Measurements from ENCODE around the gene CTSK.

DNA sequence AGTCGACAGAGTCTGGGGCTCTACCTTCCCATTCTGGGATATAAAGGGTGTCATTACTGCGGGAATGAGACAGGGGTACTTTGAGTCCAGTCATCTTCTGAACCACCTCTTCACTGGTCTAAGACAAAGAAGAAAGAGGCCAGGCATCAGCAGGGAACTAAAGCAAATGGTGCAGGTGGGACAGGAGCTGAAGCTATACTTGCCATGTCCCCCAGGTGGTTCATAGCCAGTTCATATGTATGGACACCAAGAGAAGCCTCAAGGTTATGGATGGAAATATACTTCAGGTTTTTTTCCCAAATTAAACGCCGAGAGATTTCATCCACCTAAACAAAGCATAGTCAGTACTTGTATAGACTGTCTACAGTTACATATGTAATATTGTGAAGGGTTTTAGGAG, 2.2 kb downstream of the CTSK start:
- TF ChIP-seq, protein P1, sequence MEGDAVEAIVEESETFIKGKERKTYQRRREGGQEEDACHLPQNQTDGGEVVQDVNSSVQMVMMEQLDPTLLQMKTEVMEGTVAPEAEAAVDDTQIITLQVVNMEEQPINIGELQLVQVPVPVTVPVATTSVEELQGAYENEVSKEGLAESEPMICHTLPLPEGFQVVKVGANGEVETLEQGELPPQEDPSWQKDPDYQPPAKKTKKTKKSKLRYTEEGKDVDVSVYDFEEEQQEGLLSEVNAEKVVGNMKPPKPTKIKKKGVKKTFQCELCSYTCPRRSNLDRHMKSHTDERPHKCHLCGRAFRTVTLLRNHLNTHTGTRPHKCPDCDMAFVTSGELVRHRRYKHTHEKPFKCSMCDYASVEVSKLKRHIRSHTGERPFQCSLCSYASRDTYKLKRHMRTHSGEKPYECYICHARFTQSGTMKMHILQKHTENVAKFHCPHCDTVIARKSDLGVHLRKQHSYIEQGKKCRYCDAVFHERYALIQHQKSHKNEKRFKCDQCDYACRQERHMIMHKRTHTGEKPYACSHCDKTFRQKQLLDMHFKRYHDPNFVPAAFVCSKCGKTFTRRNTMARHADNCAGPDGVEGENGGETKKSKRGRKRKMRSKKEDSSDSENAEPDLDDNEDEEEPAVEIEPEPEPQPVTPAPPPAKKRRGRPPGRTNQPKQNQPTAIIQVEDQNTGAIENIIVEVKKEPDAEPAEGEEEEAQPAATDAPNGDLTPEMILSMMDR (IDR thresholded peaks at IDR 0.05): no peak
- TF ChIP-seq POLR2A (IDR thresholded peaks at IDR 0.05): no peak

Measured in tibial nerve (tissue), 3 donors.